H1 (cell line): Measurements from ENCODE around the gene ZNF75A. TPM values are rescaled to one million over a fixed set of nuclear protein-coding genes. Genes with fewer than 3 reads are reported as not detected.

Source experiments
- CBX8 ChIP-seq: fragments of 300-800, 300-1000 bp; sonication (generic); IDR thresholded peaks from 2 replicates; pipeline ENCODE4 v1.7.1; 2016; ENCODE audit warnings: low read depth, low read length, borderline replicate concordance
- HDAC2 ChIP-seq, 2 experiments: fragments of 300-600 bp in 1 of 2; sonication (generic) in 1 of 2; IDR thresholded peaks; 2 replicates each; pipeline ENCODE4 v1.6.1; 2011 to 2012; ENCODE audit warnings: low read depth in 2 of 2, low read length in 2 of 2, mild to moderate bottlenecking in 2 of 2, moderate library complexity in 2 of 2, borderline replicate concordance in 1 of 2, inconsistent platforms in 1 of 2
- HDAC6 ChIP-seq: IDR thresholded peaks from one replicate; pipeline ENCODE4 v1.7.1; 2012; ENCODE audit warnings: low read depth, mild to moderate bottlenecking, inconsistent platforms, low read length, moderate library complexity
- MAX ChIP-seq: IDR thresholded peaks from 2 replicates; pipeline ENCODE4 v1.6.1; 2012; ENCODE audit warnings: inconsistent platforms
- PHF8 ChIP-seq: fragments of 200-600 bp; sonication (generic); conservative IDR thresholded peaks from 2 replicates; pipeline ENCODE4 v1.7.1; 2012; ENCODE audit warnings: low read depth, mild to moderate bottlenecking, inconsistent platforms, low read length, moderate library complexity
- SAP30 ChIP-seq: fragments of 300-600 bp; sonication (generic); IDR thresholded peaks from 2 replicates; pipeline ENCODE4 v1.7.1; 2012; ENCODE audit warnings: low read length, moderate library complexity, mild to moderate bottlenecking, inconsistent platforms; ENCODE audit not compliant: insufficient read depth, insufficient replicate concordance
- YY1 ChIP-seq: IDR thresholded peaks from 2 replicates; pipeline ENCODE4 v1.6.1; 2011; ENCODE audit warnings: low read depth, mild to moderate bottlenecking, low read length
- polyA plus RNA-seq, 7 experiments: library from polyadenylated mRNA; depleted of rRNA in 3 of 7; stranded (reverse) in 5 of 7; unstranded in 2 of 7; fragments of >200 nt in 5 of 7; fragments of 200-250 nt in 2 of 7; gene quantifications; 1 replicate in 5 of 7; 2 replicates in 1 of 7; 4 replicates in 1 of 7; pipeline versions ENCODE4 v1.2.1 to v1.2.3, GENCODE V29; 2011 to 2013; ENCODE audit warnings: missing spikeins in 2 of 7, mixed read lengths in 2 of 7
- total RNA-seq: library from RNA; stranded (reverse); fragmentation: NEBNext Ultra II Directional; extraction: Animal tissue kit (Norgen Biotek cat#: 25700); gene quantifications from 2 replicates; pipeline ENCODE4 v1.2.1, GENCODE V29; 2021

Gene ZNF75A
- total and polyA plus RNA-seq, 2 of the 8 experiments (the other 6 are each of a cell fraction or from before 2014, with no cell fraction given) = 9.3 to 30.0 TPM

GRCh38 chr16:3305109-3306068, at the start of gene ZNF75A, which contains the start of gene TIGD7 (continued):
- peak; percentile 15 to 55; a peak in 1 of 4 replicates for TF ChIP-seq HDAC2 (IDR thresholded peaks at IDR 0.05; ENCODE audit: borderline replicate concordance in 1 of 2, low read depth in 2 of 2, low read length in 2 of 2)
- peak; percentile 99 for TF ChIP-seq MAX
- no peak for TF ChIP-seq HDAC6
- peak; percentile 96 for TF ChIP-seq YY1
- TF ChIP-seq CBX8 = no peak
- TF ChIP-seq SAP30 = no peak
- peak; percentile 100 for TF ChIP-seq PHF8
- TF ChIP-seq, all 59 proteins: peak for 22
